Mucosa of descending colon (tissue), 3 donors: Measurements from ENCODE around the gene CLDND1. TPM values are rescaled to one million over a fixed set of nuclear protein-coding genes. Genes with fewer than 3 reads are reported as not detected.

Experiments
- ATAC-seq: fragments of 200-7000 bp; cut with Tn5 transposase; one replicate; pipeline ENCODE4 v1.9.1; 2020; ENCODE audit warnings: mild to moderate bottlenecking, moderate library complexity
- DNase-seq, 3 donors: peaks; one replicate each; pipeline ENCODE4 v3.0.0-alpha.2; 2020
- H3K36me3 ChIP-seq: fragments of 200-600 bp; one replicate; pipeline ENCODE4 v1.8.0; 2021; ENCODE audit warnings: low read depth, mild to moderate bottlenecking
- H3K4me1 ChIP-seq: fragments of 200-600 bp; one replicate; pipeline ENCODE4 v1.8.0; 2021; ENCODE audit warnings: low read depth, mild to moderate bottlenecking
- H3K4me3 ChIP-seq: fragments of 200-600 bp; one replicate; pipeline ENCODE4 v1.8.0; 2021; ENCODE audit warnings: mild to moderate bottlenecking
- H3K9me3 ChIP-seq: fragments of 200-600 bp; one replicate; pipeline ENCODE4 v1.8.0; 2021; ENCODE audit warnings: mild to moderate bottlenecking
- CTCF ChIP-seq: fragments of 200-600 bp; IDR thresholded peaks from one replicate; pipeline ENCODE4 v1.8.0; 2022; ENCODE audit warnings: antibody characterized with exemption, mild to moderate bottlenecking
- intact Hi-C, 2 donors: fragments of 100-400 bp; cut with DNase I in 1 of 2; cut with micrococcal nuclease in 1 of 2; formaldehyde crosslinking; loops; one replicate each; pipeline versions ENCODE4 v1.11.0 to v1.11.1; 2022; cut with DNase I, micrococcal nuclease
- total RNA-seq, 3 donors: library from RNA; stranded (reverse); fragmentation: NEBNext Ultra II Directional in 2 of 3; extraction: Animal tissue kit (Norgen Biotek cat#: 25700) in 2 of 3; gene quantifications; one replicate each; pipeline versions ENCODE4 v1.2.1 to v1.2.4, GENCODE V29; 2021 to 2023
- donor health status: DM: no; HTN: no; CAD: no; lungs with moderate emphysema.
- donor health status: DM: no; HTN: no; CAD: no.
- donor health status: DM: no; HTN: yes; CAD: no.

The CLDND1 gene
- total RNA-seq, 3 donors from 2014 or later: 64.6 to 150 (median 70.4) TPM

GRCh38 chr3:98531622-98532274 is 9.0 kb upstream of the CLDND1 start, which contains the start of gene GPR15:
TSS of gene GPR15 (plus strand) at chr3:98531978. CDS start at chr3:98532034, 56 bp downstream.
- no peak for TF ChIP-seq CTCF
- DNase-seq (no peak), ATAC-seq (peak; percentile 72)
- no peaks in the 10 kb centered on the region for H3K36me3 ChIP-seq
- H3K4me1 ChIP-seq: no peaks in the 10 kb centered on the region
- no peaks in the 10 kb centered on the region for H3K9me3 ChIP-seq
- intact Hi-C loops: no loop called here
- peak within 1 kb of the TSS; percentile 20 for H3K4me3 ChIP-seq

GRCh38 chr3:98530676-98531075 is 8.0 kb upstream of the CLDND1 start:
- H3K4me1 ChIP-seq: no peaks in the 10 kb centered on the region
- intact Hi-C loops: no loop called here
- no peaks in the 10 kb centered on the region for H3K9me3 ChIP-seq
- ATAC-seq: no peak
- no peak for TF ChIP-seq CTCF
- H3K4me3 ChIP-seq: no peak overlapping the region
- no peak for DNase-seq
- no peaks in the 10 kb centered on the region for H3K36me3 ChIP-seq

- no peaks in the 10 kb centered on the region for H3K4me1 ChIP-seq
- H3K9me3 ChIP-seq: no peaks in the 10 kb centered on the region
- intact Hi-C loops: loop anchor here in 1 of 2 donors (10.0 kb wide), 1 partner anchor 765 kb away; the partner anchor contains the start of gene ARL6
- no peak for ATAC-seq
- TF ChIP-seq CTCF: no peak
- H3K4me3 ChIP-seq: no peak overlapping the region
- no peaks in the 10 kb centered on the region for H3K36me3 ChIP-seq
- no peak for DNase-seq
These were observed 7.3 kb upstream of the CLDND1 start for GRCh38 chr3:98529856-98530459.

- H3K36me3 ChIP-seq: no peaks in the 10 kb centered on the region
- no peaks in the 10 kb centered on the region for H3K4me1 ChIP-seq
- ATAC-seq (no peak), DNase-seq (no peak)
- H3K9me3 ChIP-seq: no peaks in the 10 kb centered on the region
- H3K4me3 ChIP-seq: no peak overlapping the region
- no peak for TF ChIP-seq CTCF
- intact Hi-C loops: loop anchor here in 1 of 2 donors (10.0 kb wide), 1 partner anchor 764 kb away; the partner anchor contains the start of gene ARL6
These were observed 6.0 kb upstream of the CLDND1 start for GRCh38 chr3:98528474-98529346.

GRCh38 chr3:98525494-98525893 is 2.8 kb upstream of the CLDND1 start:
- DNase-seq (no peak), ATAC-seq (no peak)
- H3K9me3 ChIP-seq: no peaks in the 10 kb centered on the region
- H3K36me3 ChIP-seq: no peaks in the 10 kb centered on the region
- no peak for TF ChIP-seq CTCF
- H3K4me3 ChIP-seq: no peak overlapping the region
- intact Hi-C loops: loop anchor here in 1 of 2 donors (10.0 kb wide), 1 partner anchor 761 kb away; the partner anchor contains the start of gene ARL6
- peaks cover 3% of the 10 kb centered on the region for H3K4me1 ChIP-seq
